B cell (primary cell): ENCODE results near the gene TSPAN32. TPM values are rescaled to one million over a fixed set of nuclear protein-coding genes. Genes with fewer than 3 reads are reported as not detected.
A peak's percentile ranks its signal among the peaks of the same experiment; 100 is the strongest.
"Not testable (repeated sequence)": the region's sequence is repeated elsewhere in the genome, so short reads cannot be mapped to it uniquely, and the experiment has no call there.

Source experiments
- ATAC-seq: fragments of 200-7000 bp; cut with Tn5 transposase; one replicate; pipeline ENCODE4 v1.10.0; 2021; ENCODE audit warnings: low read depth, mild to moderate bottlenecking, moderate number of reproducible peaks, moderate library complexity
- CTCF ChIA-PET: fragments of 350-600 bp; sonication (Branson Sonifier 250); formaldehyde crosslinking; loops from one replicate; lab custom pipeline; 2021; ENCODE audit warnings: antibody characterized with exemption, inconsistent platforms; lab: Charles Lee
- POLR2A ChIA-PET: fragments of 350-600 bp; sonication (Branson Sonifier 250); formaldehyde crosslinking; loops from one replicate; lab custom pipeline; 2021; ENCODE audit warnings: antibody characterized with exemption; lab: Charles Lee
- DNase-seq: peaks from one replicate; pipeline ENCODE4 v3.0.0; 2013
- H2AFZ ChIP-seq: 2 replicates; pipeline ENCODE4 v1.6.1; 2012; ENCODE audit warnings: mild to moderate bottlenecking, low read depth, low read length; ENCODE audit not compliant: insufficient read depth, poor library complexity, severe bottlenecking
- H3K27ac ChIP-seq, 2 donors: 1 replicate in 1 of 2; 2 replicates in 1 of 2; pipeline ENCODE4 v1.5.1; 2012 to 2013; ENCODE audit warnings: low read length in 2 of 2, mild to moderate bottlenecking in 2 of 2, moderate library complexity in 1 of 2
- H3K27me3 ChIP-seq, 4 experiments: fragments of 200-600 bp in 1 of 4; sonication (generic) in 1 of 4; replicated peaks in 1 of 4; 1 replicate in 2 of 4; 2 replicates in 2 of 4; pipeline versions ENCODE4 v1.6.1 to v1.7.0; 2013 to 2016; ENCODE audit warnings: low read length in 3 of 4, mild to moderate bottlenecking in 2 of 4, mixed read lengths in 1 of 4, moderate library complexity in 1 of 4; ENCODE audit not compliant: insufficient read depth in 4 of 4, control insufficient read depth in 3 of 4; ENCODE audit errors: control extremely low read depth in 1 of 4
- H3K36me3 ChIP-seq, 2 experiments: replicated peaks in 1 of 2; 1 replicate in 1 of 2; 2 replicates in 1 of 2; pipeline versions ENCODE4 v1.6.1 to v1.7.1; 2013; ENCODE audit warnings: low read length in 1 of 2; ENCODE audit not compliant: insufficient read depth in 2 of 2, control insufficient read depth in 1 of 2; ENCODE audit errors: control extremely low read depth in 1 of 2, extremely low read depth in 1 of 2
- H3K4me1 ChIP-seq, 2 donors: fragments of 200-600 bp in 1 of 2; sonication (generic) in 1 of 2; 1 replicate in 1 of 2; 2 replicates in 1 of 2; pipeline versions ENCODE4 v1.5.1 to v1.6.1; 2013 to 2017; ENCODE audit warnings: low read length in 2 of 2; ENCODE audit not compliant: control insufficient read depth in 2 of 2, insufficient read depth in 2 of 2
- H3K4me2 ChIP-seq: replicated peaks from 2 replicates; pipeline ENCODE3; 2012; ENCODE audit warnings: mild to moderate bottlenecking, low read depth, low read length; ENCODE audit not compliant: poor library complexity, severe bottlenecking
- H3K4me3 ChIP-seq, 5 experiments: fragments of 200-600 bp in 1 of 5; sonication (generic) in 1 of 5; 1 replicate in 3 of 5; 2 replicates in 2 of 5; pipeline versions ENCODE4 v1.5.1 to v1.7.0; 2011 to 2016; ENCODE audit warnings: low read length in 4 of 5, mild to moderate bottlenecking in 4 of 5, low read depth in 2 of 5, control low read depth in 1 of 5, moderate library complexity in 1 of 5; ENCODE audit not compliant: insufficient read depth in 1 of 5; ENCODE audit errors: control extremely low read depth in 1 of 5, extremely low read depth in 1 of 5
- H3K79me2 ChIP-seq: fragments of 200-600 bp; sonication (generic); one replicate; pipeline ENCODE4 v1.6.0; 2016; ENCODE audit warnings: low read length; ENCODE audit not compliant: control insufficient read depth, insufficient read depth
- H3K9ac ChIP-seq: fragments of 200-600 bp; sonication (generic); 2 replicates; pipeline ENCODE4 v1.6.1; 2017; ENCODE audit warnings: mild to moderate bottlenecking, low read length, moderate library complexity
- H3K9me3 ChIP-seq, 3 donors: one replicate each; pipeline versions ENCODE4 v1.6.1 to v1.7.1; 2013; ENCODE audit warnings: low read length in 2 of 3; ENCODE audit not compliant: control insufficient read depth in 2 of 3, insufficient read depth in 1 of 3; ENCODE audit errors: control extremely low read depth in 1 of 3
- H4K20me1 ChIP-seq: 2 replicates; pipeline ENCODE4 v1.6.0; 2012; ENCODE audit warnings: mild to moderate bottlenecking, low read length; ENCODE audit not compliant: insufficient read depth, control insufficient read depth, poor library complexity, severe bottlenecking
- H3K27ac Mint-ChIP-seq: one replicate; pipeline ENCODE4 v1.8.0; 2021; ENCODE audit warnings: mixed read lengths
- H3K27me3 Mint-ChIP-seq: one replicate; pipeline ENCODE4 v1.8.0; 2021; ENCODE audit warnings: mixed read lengths
- H3K4me1 Mint-ChIP-seq: one replicate; pipeline ENCODE4 v1.8.0; 2021; ENCODE audit warnings: mixed read lengths
- H3K4me3 Mint-ChIP-seq: one replicate; pipeline ENCODE4 v1.8.0; 2021; ENCODE audit warnings: mixed read lengths
- H3K9me3 Mint-ChIP-seq: one replicate; pipeline ENCODE4 v1.8.0; 2022; ENCODE audit warnings: mixed read lengths; ENCODE audit not compliant: insufficient read depth
- WGBS: methylation state at CpG from one replicate; pipeline ENCODE4 v1.1.5; 2013; ENCODE audit warnings: missing lambda C conversion rate; ENCODE audit not compliant: insufficient coverage; 5-methylcytosine and 5-hydroxymethylcytosine counted together
- intact Hi-C: fragments of 100-400 bp; cut with micrococcal nuclease; formaldehyde crosslinking; loops from one replicate; pipeline ENCODE4 v1.10.0; 2022
- polyA plus RNA-seq: library from polyadenylated mRNA; depleted of rRNA; stranded (reverse); fragments of >200 nt; gene quantifications from 2 replicates; pipeline ENCODE4 v1.2.3, GENCODE V29; 2012
- total RNA-seq, 2 donors: library from RNA; stranded (reverse); fragments of 120-200 nt in 1 of 2; gene quantifications; 1 replicate in 1 of 2; 2 replicates in 1 of 2; pipeline versions ENCODE4 v1.2.3 to v1.2.4, GENCODE V29; 2013 to 2022

The TSPAN32 gene
- total and polyA plus RNA-seq, 2 donors (not counting 1 experiment from before 2014, with no cell fraction given), result 22.2 to 75.9 TPM

GRCh38 chr11:2333486-2334205 lies 31.8 kb downstream of the TSPAN32 start:
- DNase-seq, H2AFZ ChIP-seq, H3K27me3 Mint-ChIP-seq, H3K4me1 ChIP-seq, H3K27ac ChIP-seq, intact Hi-C loops, H3K4me1 Mint-ChIP-seq, CTCF ChIA-PET, H3K4me2 ChIP-seq, POLR2A ChIA-PET, H4K20me1 ChIP-seq, H3K27ac Mint-ChIP-seq, H3K4me3 Mint-ChIP-seq, H3K36me3 ChIP-seq, H3K9me3 Mint-ChIP-seq, H3K79me2 ChIP-seq, ATAC-seq, H3K27me3 ChIP-seq, H3K9ac ChIP-seq, H3K4me3 ChIP-seq: not testable (repeated sequence)
- no CpG with 5 or more reads among the region's 4 CpGs for WGBS
- H3K9me3 ChIP-seq, result peaks cover 0 to 19% (median 7%) of the 10 kb centered on the region in 3 donors

DNA sequence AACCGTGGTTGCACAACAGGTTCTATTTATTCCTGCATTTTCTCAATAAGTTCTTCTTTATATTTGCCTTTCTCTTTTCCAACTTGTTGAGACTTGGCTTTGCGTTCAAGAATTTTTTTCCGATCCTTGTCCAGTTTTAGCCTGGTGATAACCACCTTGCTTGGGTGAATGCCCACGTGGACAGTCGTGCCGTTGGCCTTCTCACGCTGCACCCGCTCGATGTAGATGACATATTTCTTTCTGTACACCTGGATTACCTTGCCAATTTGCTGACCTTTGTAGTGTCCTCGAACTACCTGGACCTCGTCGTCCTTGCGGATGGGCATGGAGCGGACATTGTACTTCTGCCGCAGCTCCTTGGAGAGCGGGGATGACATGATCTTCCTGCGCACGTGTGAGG lies 33.5 kb downstream of the TSPAN32 start:
- H3K4me1 Mint-ChIP-seq, H4K20me1 ChIP-seq, H2AFZ ChIP-seq, DNase-seq, H3K4me3 ChIP-seq, H3K27ac Mint-ChIP-seq, H3K79me2 ChIP-seq, H3K4me2 ChIP-seq, POLR2A ChIA-PET, H3K36me3 ChIP-seq, intact Hi-C loops, H3K9ac ChIP-seq, CTCF ChIA-PET, H3K27ac ChIP-seq, H3K4me3 Mint-ChIP-seq, H3K27me3 ChIP-seq, H3K9me3 Mint-ChIP-seq, ATAC-seq, H3K4me1 ChIP-seq, H3K27me3 Mint-ChIP-seq: not testable (repeated sequence)
- WGBS, result 97% methylated on average over 16 of the region's 18 CpGs
- peaks cover 0 to 16% (median 7%) of the 10 kb centered on the region in 3 donors for H3K9me3 ChIP-seq

GRCh38 chr11:2338760-2339159 lies 36.9 kb downstream of the TSPAN32 start:
- H3K4me1 Mint-ChIP-seq, H3K27ac Mint-ChIP-seq, H3K27me3 ChIP-seq, H3K4me2 ChIP-seq, H3K9me3 ChIP-seq, H4K20me1 ChIP-seq, H3K4me3 Mint-ChIP-seq, H3K36me3 ChIP-seq, H3K9ac ChIP-seq, ATAC-seq, H3K27ac ChIP-seq, H2AFZ ChIP-seq, H3K9me3 Mint-ChIP-seq, H3K79me2 ChIP-seq, H3K4me3 ChIP-seq, H3K4me1 ChIP-seq, POLR2A ChIA-PET, H3K27me3 Mint-ChIP-seq: not testable (repeated sequence)
- CTCF ChIA-PET, result interaction anchor here (1.5 to 3.4 kb wide), 3 partner anchors 33 to 81 kb away, joined by 3 to 26 read pairs (median 15); no protein-coding TSS in a partner anchor
- DNase-seq, result peak; percentile 42
- 70% methylated on average over 6 of the region's 8 CpGs for WGBS
- intact Hi-C loops, result loop anchor here (1.0 kb wide), 1 partner anchor 81 kb away; no protein-coding TSS in a partner anchor
